Progenitor cell of endocrine pancreas (in vitro differentiated cells): ENCODE results near the gene ST3GAL3. TPM values are rescaled to one million over a fixed set of nuclear protein-coding genes. Genes with fewer than 3 reads are reported as not detected.

Experiments used
- DNase-seq: peaks from one replicate; pipeline ENCODE4 v3.0.0; 2021; ENCODE audit warnings: low spot score; ENCODE audit not compliant: unreplicated experiment
- H3K27ac Mint-ChIP-seq: 2 replicates; pipeline ENCODE4 v1.8.0; 2021; ENCODE audit warnings: mild to moderate bottlenecking, moderate library complexity, mixed read lengths
- H3K27me3 Mint-ChIP-seq: 2 replicates; pipeline ENCODE4 v1.8.0; 2021; ENCODE audit warnings: mixed read lengths
- H3K36me3 Mint-ChIP-seq: 2 replicates; pipeline ENCODE4 v1.8.0; 2022; ENCODE audit warnings: mixed read lengths; ENCODE audit not compliant: insufficient read depth
- H3K4me1 Mint-ChIP-seq: 2 replicates; pipeline ENCODE4 v1.8.0; 2021; ENCODE audit warnings: low read depth, mixed read lengths
- H3K4me3 Mint-ChIP-seq: 2 replicates; pipeline ENCODE4 v1.8.0; 2021; ENCODE audit warnings: low read depth, mild to moderate bottlenecking, moderate library complexity, mixed read lengths
- H3K9me3 Mint-ChIP-seq: 2 replicates; pipeline ENCODE4 v1.8.0; 2021; ENCODE audit warnings: low read depth, mixed read lengths
- total RNA-seq: library from RNA; stranded (reverse); gene quantifications from 2 replicates; pipeline ENCODE4 v1.2.1, GENCODE V29; 2021
- TF ChIP-seq, protein P1 (sequence below): fragments of 200-600 bp; sonication (generic); IDR thresholded peaks from one replicate; pipeline ENCODE4 v1.5.0; 2021; ENCODE audit warnings: antibody characterized with exemption, mild to moderate bottlenecking; ENCODE audit not compliant: unreplicated experiment

ST3GAL3 gene
- total RNA-seq, 1 donor from 2014 or later: 14.9 TPM

GRCh38 chr1:43666608-43667007 lies 40.7 kb upstream of the ST3GAL3 start:
- no peaks in the 10 kb centered on the region for H3K9me3 Mint-ChIP-seq
- H3K4me3 Mint-ChIP-seq: no peak overlapping the region
- H3K27me3 Mint-ChIP-seq: no peaks in the 10 kb centered on the region
- TF ChIP-seq, protein P1, sequence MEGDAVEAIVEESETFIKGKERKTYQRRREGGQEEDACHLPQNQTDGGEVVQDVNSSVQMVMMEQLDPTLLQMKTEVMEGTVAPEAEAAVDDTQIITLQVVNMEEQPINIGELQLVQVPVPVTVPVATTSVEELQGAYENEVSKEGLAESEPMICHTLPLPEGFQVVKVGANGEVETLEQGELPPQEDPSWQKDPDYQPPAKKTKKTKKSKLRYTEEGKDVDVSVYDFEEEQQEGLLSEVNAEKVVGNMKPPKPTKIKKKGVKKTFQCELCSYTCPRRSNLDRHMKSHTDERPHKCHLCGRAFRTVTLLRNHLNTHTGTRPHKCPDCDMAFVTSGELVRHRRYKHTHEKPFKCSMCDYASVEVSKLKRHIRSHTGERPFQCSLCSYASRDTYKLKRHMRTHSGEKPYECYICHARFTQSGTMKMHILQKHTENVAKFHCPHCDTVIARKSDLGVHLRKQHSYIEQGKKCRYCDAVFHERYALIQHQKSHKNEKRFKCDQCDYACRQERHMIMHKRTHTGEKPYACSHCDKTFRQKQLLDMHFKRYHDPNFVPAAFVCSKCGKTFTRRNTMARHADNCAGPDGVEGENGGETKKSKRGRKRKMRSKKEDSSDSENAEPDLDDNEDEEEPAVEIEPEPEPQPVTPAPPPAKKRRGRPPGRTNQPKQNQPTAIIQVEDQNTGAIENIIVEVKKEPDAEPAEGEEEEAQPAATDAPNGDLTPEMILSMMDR: no peak
- no peak overlapping the region for H3K27ac Mint-ChIP-seq
- peaks cover 52% of the 10 kb centered on the region for H3K36me3 Mint-ChIP-seq
- H3K4me1 Mint-ChIP-seq: no peaks in the 10 kb centered on the region
- DNase-seq: no peak

- Mint-ChIP-seq H3K36me3 (peaks cover 55% of the 10 kb centered on the region), H3K27ac (peak overlapping the region; percentile 76), H3K27me3 (no peaks in the 10 kb centered on the region), H3K9me3 (no peaks in the 10 kb centered on the region), H3K4me1 (no peaks in the 10 kb centered on the region), H3K4me3 (no peak overlapping the region)
- DNase-seq: no peak
- TF ChIP-seq, protein P1: no peak
These were observed 38.4 kb upstream of the ST3GAL3 start for GRCh38 chr1:43668956-43669355.

DNA sequence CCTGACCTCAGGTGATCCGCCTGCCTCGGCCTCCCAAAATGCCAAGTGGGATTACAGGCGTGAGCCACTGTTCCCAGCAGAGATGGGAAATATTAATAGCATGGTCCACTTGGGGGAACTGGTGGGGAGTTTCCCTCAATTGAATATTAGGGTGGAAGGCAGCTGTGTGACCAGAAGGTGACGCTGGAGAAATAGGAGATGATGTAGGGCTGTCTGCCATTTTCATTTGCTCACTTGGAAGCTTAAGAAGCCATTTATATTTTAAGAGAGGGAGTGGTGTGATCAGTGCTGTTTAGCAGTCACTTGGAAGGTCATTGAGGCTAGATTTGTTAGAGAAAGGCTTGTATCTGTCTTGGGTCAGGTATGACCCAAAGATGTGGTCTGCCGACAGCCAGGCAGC lies 37.5 kb upstream of the ST3GAL3 start:
- H3K4me3 Mint-ChIP-seq: no peak overlapping the region
- TF ChIP-seq, protein P1: no peak
- H3K4me1 Mint-ChIP-seq: no peaks in the 10 kb centered on the region
- peaks cover 51% of the 10 kb centered on the region for H3K36me3 Mint-ChIP-seq
- no peak for DNase-seq
- H3K27ac Mint-ChIP-seq: no peak overlapping the region
- H3K9me3 Mint-ChIP-seq: no peaks in the 10 kb centered on the region
- no peaks in the 10 kb centered on the region for H3K27me3 Mint-ChIP-seq

DNA sequence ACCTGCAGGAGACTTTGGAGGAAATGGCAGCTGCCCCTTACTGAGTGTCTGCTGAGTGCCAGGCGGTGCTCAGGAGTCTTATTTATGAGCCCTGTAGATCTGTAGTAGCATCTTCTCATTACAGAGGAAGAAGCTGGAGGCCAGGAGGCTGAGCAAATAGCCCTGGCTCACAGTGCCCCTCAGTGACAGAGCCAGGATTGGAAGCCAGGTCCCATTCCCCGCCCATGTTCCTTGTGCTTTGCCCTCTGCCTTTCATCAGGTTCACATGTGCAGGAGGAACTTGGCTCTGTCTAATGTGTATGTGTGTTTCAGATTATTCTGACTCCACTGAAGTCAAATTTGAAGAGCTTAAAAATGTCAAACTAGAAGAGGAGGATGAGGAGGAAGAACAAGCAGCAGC lies 36.1 kb upstream of the ST3GAL3 start:
- TF ChIP-seq, protein P1: no peak
- Mint-ChIP-seq H3K36me3 (peaks cover 51% of the 10 kb centered on the region), H3K9me3 (no peaks in the 10 kb centered on the region), H3K27me3 (no peaks in the 10 kb centered on the region), H3K4me1 (no peaks in the 10 kb centered on the region), H3K4me3 (no peak overlapping the region), H3K27ac (no peak overlapping the region)
- no peak for DNase-seq

DNA sequence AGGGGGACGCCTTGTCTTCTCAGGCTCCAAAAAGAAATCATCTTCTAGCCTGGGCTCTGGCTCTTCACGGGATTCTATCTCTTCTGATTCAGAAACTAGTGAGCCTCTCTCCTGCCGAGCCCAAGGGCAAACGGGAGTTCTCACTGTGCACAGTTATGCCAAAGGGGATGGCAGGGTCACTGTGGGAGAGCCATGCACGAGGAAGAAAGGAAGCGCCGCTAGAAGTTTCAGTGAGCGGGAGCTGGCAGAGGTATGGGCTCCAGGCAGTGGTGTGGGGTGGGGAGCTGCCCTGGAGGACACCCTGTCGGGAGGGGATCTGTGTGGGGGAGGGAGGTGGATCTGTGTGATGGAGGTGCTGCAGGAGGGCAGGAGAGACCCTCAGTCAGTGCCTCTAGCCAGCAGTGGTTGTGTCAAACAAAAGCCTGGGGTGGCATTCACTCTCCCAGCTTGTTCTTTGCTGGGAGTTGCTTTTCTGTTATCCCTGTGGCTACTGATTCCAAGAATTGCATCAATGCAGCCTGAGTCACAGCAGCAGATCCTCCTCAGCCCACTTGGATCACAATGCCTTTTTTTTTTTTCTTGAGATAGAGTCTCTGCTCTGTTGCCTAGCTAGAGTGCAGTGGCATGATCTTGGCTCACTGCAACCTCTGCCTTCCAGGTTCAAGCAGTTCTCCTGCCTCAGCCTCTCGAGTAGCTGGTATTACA lies 35.6 kb upstream of the ST3GAL3 start:
- H3K4me1 Mint-ChIP-seq: no peaks in the 10 kb centered on the region
- no peaks in the 10 kb centered on the region for H3K27me3 Mint-ChIP-seq
- DNase-seq: no peak
- no peaks in the 10 kb centered on the region for H3K9me3 Mint-ChIP-seq
- no peak overlapping the region for H3K4me3 Mint-ChIP-seq
- H3K36me3 Mint-ChIP-seq: peaks cover 51% of the 10 kb centered on the region
- TF ChIP-seq, protein P1: no peak
- no peak overlapping the region for H3K27ac Mint-ChIP-seq
